Fibroblast of mammary gland (primary cell): ENCODE results near the gene MRPL11.

Experiments
- DNase-seq: peaks from one replicate; pipeline ENCODE4 v3.0.0-alpha.2; 2010; ENCODE audit warnings: low read depth
- H3K4me3 ChIP-seq: 2 replicates; pipeline ENCODE4 v1.5.1; 2011; ENCODE audit warnings: low read depth, mild to moderate bottlenecking, low read length, moderate library complexity; ENCODE audit not compliant: control insufficient read depth
- TF ChIP-seq, protein P1 (sequence below): conservative IDR thresholded peaks from 2 replicates; pipeline ENCODE4 v1.5.1; 2011; ENCODE audit warnings: low read depth, low read length, inconsistent platforms; ENCODE audit not compliant: control insufficient read depth, insufficient read depth

The MRPL11 gene

DNA sequence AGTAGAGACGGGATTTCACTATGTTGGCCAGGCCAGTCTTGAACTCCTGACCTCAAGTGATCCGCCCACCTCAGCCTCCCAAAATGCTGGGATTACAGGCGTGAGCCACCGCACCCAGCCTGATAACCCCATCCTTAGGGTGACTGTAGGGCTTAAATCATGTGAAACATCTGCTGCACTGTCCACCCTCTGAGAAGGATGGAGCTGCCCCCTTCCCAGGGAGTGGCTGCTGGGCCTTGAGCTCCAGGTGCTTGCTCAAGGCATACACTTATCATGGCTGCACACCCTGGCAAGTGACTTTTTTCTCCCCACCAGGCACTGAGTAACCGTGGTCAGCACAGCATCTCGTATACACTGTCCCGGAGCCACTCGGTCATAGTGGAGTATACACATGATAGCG, 33.4 kb upstream of the MRPL11 start:
- no peak for DNase-seq
- TF ChIP-seq, protein P1, sequence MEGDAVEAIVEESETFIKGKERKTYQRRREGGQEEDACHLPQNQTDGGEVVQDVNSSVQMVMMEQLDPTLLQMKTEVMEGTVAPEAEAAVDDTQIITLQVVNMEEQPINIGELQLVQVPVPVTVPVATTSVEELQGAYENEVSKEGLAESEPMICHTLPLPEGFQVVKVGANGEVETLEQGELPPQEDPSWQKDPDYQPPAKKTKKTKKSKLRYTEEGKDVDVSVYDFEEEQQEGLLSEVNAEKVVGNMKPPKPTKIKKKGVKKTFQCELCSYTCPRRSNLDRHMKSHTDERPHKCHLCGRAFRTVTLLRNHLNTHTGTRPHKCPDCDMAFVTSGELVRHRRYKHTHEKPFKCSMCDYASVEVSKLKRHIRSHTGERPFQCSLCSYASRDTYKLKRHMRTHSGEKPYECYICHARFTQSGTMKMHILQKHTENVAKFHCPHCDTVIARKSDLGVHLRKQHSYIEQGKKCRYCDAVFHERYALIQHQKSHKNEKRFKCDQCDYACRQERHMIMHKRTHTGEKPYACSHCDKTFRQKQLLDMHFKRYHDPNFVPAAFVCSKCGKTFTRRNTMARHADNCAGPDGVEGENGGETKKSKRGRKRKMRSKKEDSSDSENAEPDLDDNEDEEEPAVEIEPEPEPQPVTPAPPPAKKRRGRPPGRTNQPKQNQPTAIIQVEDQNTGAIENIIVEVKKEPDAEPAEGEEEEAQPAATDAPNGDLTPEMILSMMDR: no peak

GRCh38 chr11:66471142-66471541, 32.5 kb upstream of the MRPL11 start:
- no peak overlapping the region for H3K4me3 ChIP-seq
- TF ChIP-seq, protein P1: no peak

More for the DNA sequence above, 33.4 kb upstream of the MRPL11 start:
- H3K4me3 ChIP-seq: no peak overlapping the region

GRCh38 chr11:66470015-66470414, 31.4 kb upstream of the MRPL11 start:
- H3K4me3 ChIP-seq: no peak overlapping the region
- no peak for DNase-seq
- TF ChIP-seq, protein P1: no peak

More at GRCh38 chr11:66471142-66471541, 32.5 kb upstream of the MRPL11 start:
- no peak for DNase-seq

DNA sequence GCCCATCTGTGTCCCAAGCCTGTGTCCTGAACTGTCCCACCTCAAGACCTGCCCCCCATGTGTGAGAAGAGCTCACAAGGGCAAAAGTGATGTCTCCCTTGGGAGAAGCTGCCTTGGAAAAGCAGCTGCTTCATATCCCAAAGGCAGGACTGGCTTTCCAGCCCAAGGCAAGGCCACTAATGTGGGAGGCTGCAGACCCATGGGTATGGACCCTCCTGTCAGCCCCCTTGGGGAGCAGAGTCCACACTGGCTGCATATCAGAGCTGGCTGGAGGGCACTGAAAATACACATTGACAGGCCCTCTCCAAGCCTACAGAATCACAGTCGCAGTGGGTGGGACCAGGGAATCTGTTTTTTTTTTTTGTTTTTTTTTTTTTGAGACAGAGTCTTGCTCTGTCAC, 30.8 kb upstream of the MRPL11 start:
- TF ChIP-seq, protein P1: no peak
- no peak for DNase-seq
- no peak overlapping the region for H3K4me3 ChIP-seq

- H3K4me3 ChIP-seq: no peak overlapping the region
- TF ChIP-seq, protein P1: no peak
- no peak for DNase-seq
Measured at GRCh38 chr11:66468691-66469090, 30.0 kb upstream of the MRPL11 start.

GRCh38 chr11:66467756-66468155, 29.1 kb upstream of the MRPL11 start:
- TF ChIP-seq, protein P1: no peak
- H3K4me3 ChIP-seq: peak overlapping the region; percentile 51
- no peak for DNase-seq
